Fibroblast of the aortic adventitia (primary cell): Measurements from ENCODE around the gene EYS. TPM values are rescaled to one million over a fixed set of nuclear protein-coding genes. Genes with fewer than 3 reads are reported as not detected.

Experiments used
- DNase-seq: peaks from one replicate; pipeline ENCODE4 v3.0.0-alpha.2; 2010; ENCODE audit warnings: low read depth
- H3K4me3 ChIP-seq: 2 replicates; pipeline ENCODE4 v1.5.1; 2011; ENCODE audit warnings: low read depth, mild to moderate bottlenecking, control low read depth, low read length, moderate library complexity
- CTCF ChIP-seq: IDR thresholded peaks from 2 replicates; pipeline ENCODE4 v1.5.1; 2011; ENCODE audit warnings: mild to moderate bottlenecking, low read length, control low read depth, inconsistent platforms; ENCODE audit not compliant: insufficient read depth
- total RNA-seq: library from RNA; depleted of rRNA; stranded (reverse); fragments of >200 nt; gene quantifications from 2 replicates; pipeline ENCODE4 v1.2.3, GENCODE V29; 2012; ENCODE audit warnings: low replicate concordance

EYS gene
- total RNA-seq, 1 donor = 0.09 TPM

GRCh38 chr6:64723327-64724058 lies 983.5 kb downstream of the EYS start:
- no peak for DNase-seq
- no peak overlapping the region for H3K4me3 ChIP-seq
- TF ChIP-seq CTCF = no peak

GRCh38 chr6:64721865-64722264 lies 985.2 kb downstream of the EYS start:
- TF ChIP-seq CTCF = no peak
- DNase-seq = no peak
- H3K4me3 ChIP-seq = no peak overlapping the region

GRCh38 chr6:64717281-64717680 lies 989.7 kb downstream of the EYS start:
- TF ChIP-seq CTCF = no peak

GRCh38 chr6:64715624-64716023 lies 991.4 kb downstream of the EYS start:
- TF ChIP-seq CTCF = no peak
- no peak for DNase-seq
- H3K4me3 ChIP-seq = no peak overlapping the region

More at GRCh38 chr6:64717281-64717680, 989.7 kb downstream of the EYS start:
- DNase-seq = no peak
- no peak overlapping the region for H3K4me3 ChIP-seq

- no peak overlapping the region for H3K4me3 ChIP-seq
- no peak for TF ChIP-seq CTCF
- DNase-seq = no peak
Observed at GRCh38 chr6:64714073-64714472, 993.0 kb downstream of the EYS start.

GRCh38 chr6:64713175-64713574 lies 993.9 kb downstream of the EYS start:
- no peak for TF ChIP-seq CTCF
- H3K4me3 ChIP-seq = no peak overlapping the region
- no peak for DNase-seq

- no peak overlapping the region for H3K4me3 ChIP-seq
- DNase-seq = no peak
- TF ChIP-seq CTCF = no peak
Observed at GRCh38 chr6:64712606-64713005, 994.4 kb downstream of the EYS start.
